ENCODE results near the gene CEACAM19. TPM values are rescaled to one million over a fixed set of nuclear protein-coding genes. Genes with fewer than 3 reads are reported as not detected.

The CEACAM19 gene
- total and polyA plus RNA-seq, 8 donors, result 2.4 to 27.7 (median 5.3) TPM

DNA sequence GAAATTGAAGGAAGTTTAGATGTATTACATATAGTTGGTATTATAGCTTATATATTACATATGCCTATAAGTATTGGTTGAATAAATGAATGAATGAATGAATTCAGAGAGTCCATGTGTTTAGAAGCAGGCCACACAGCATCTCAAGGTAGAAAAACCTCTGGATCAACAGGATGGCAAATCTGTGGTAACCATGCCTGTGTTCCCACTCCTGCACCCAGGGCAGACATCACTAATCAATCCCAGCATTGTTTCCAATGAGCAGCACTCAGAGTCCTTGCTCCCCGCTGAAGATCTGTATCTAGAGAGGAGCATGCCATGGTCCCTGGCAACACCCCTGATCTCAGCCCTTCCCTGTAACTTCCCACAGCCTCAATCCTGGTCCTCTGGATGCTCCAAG, 944 bp downstream of the CEACAM19 start:
- Histone ChIP-seq H3K36me3 (no peaks in the 10 kb centered on the region), H3K27ac (no peak overlapping the region), H3K27me3 (no peaks in the 10 kb centered on the region), H3K9me3 (no peaks in the 10 kb centered on the region), H3K4me1 (no peaks in the 10 kb centered on the region), H3K4me3 (no peak overlapping the region)
- intact Hi-C loops (cut with DNase I), result no loop called here
- WGBS, 2 donors, result 67 to 73% methylated on average over 1 of the region's 1 CpG
- TF ChIP-seq, protein P1, sequence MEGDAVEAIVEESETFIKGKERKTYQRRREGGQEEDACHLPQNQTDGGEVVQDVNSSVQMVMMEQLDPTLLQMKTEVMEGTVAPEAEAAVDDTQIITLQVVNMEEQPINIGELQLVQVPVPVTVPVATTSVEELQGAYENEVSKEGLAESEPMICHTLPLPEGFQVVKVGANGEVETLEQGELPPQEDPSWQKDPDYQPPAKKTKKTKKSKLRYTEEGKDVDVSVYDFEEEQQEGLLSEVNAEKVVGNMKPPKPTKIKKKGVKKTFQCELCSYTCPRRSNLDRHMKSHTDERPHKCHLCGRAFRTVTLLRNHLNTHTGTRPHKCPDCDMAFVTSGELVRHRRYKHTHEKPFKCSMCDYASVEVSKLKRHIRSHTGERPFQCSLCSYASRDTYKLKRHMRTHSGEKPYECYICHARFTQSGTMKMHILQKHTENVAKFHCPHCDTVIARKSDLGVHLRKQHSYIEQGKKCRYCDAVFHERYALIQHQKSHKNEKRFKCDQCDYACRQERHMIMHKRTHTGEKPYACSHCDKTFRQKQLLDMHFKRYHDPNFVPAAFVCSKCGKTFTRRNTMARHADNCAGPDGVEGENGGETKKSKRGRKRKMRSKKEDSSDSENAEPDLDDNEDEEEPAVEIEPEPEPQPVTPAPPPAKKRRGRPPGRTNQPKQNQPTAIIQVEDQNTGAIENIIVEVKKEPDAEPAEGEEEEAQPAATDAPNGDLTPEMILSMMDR (IDR thresholded peaks at IDR 0.05), result no peak
- DNase-seq (peak in 1 of 6 donors; percentile 2), FAIRE-seq (no peak), ATAC-seq (no peak)

DNA sequence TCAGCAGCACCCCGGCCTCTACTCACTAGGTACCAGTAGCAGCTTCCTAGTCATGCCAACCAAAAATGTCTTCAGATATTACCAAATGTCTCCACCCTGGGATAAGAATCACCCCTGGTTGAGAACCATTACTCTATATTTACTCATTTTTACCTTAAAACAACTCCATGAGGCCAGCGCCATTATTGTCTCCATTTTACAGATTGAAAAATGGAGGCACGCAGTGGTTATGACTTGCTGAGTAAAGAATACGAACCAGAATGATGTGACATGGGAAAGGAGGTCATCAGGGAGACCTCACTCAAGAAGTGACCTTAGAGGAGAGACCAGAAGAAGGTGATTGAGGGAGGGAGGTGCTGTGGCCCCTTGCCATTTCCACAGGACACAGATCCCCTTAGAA, 2.2 kb downstream of the CEACAM19 start:
- FAIRE-seq (no peak), DNase-seq (no peak), ATAC-seq (no peak)
- TF ChIP-seq, protein P1 (IDR thresholded peaks at IDR 0.05), result no peak
- Histone ChIP-seq H3K36me3 (no peaks in the 10 kb centered on the region), H3K9me3 (no peaks in the 10 kb centered on the region), H3K27me3 (no peaks in the 10 kb centered on the region), H3K4me3 (no peak overlapping the region), H3K4me1 (no peaks in the 10 kb centered on the region), H3K27ac (no peak overlapping the region)
- intact Hi-C loops (cut with DNase I), result no loop called here
- 81 to 93% methylated on average over 4 of the region's 4 CpGs for WGBS, 2 donors

DNA sequence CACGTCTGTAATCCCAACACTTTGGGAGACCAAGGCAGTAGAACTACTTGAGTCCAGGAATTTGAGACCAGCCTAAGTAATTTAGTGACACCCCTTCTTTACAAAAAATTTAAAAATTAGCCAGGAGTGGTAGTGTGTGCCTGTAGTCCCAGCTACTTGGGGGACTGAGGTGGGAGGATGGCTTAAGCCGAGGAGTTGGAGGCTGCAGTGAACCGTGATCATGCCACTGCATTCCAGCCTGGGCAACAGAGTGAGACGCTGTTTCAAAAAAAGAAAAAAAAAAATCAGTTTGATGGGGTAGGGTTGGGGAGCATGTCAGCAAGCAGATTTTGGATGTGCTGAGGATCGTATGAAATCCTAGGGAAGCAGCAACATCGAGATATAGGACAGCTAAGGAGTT, 4.2 kb downstream of the CEACAM19 start:
- intact Hi-C loops (cut with DNase I), result no loop called here
- Histone ChIP-seq H3K4me1 (no peaks in the 10 kb centered on the region), H3K27me3 (no peaks in the 10 kb centered on the region), H3K4me3 (no peak overlapping the region), H3K9me3 (no peaks in the 10 kb centered on the region), H3K36me3 (no peaks in the 10 kb centered on the region), H3K27ac (no peak overlapping the region)
- TF ChIP-seq, protein P1 (IDR thresholded peaks at IDR 0.05), result no peak
- FAIRE-seq, result no peak
- DNase-seq, result peak in 1 of 6 donors; percentile 1
- WGBS, 2 donors, result 90 to 92% methylated on average over 6 of the region's 6 CpGs
- no peak for ATAC-seq

DNA sequence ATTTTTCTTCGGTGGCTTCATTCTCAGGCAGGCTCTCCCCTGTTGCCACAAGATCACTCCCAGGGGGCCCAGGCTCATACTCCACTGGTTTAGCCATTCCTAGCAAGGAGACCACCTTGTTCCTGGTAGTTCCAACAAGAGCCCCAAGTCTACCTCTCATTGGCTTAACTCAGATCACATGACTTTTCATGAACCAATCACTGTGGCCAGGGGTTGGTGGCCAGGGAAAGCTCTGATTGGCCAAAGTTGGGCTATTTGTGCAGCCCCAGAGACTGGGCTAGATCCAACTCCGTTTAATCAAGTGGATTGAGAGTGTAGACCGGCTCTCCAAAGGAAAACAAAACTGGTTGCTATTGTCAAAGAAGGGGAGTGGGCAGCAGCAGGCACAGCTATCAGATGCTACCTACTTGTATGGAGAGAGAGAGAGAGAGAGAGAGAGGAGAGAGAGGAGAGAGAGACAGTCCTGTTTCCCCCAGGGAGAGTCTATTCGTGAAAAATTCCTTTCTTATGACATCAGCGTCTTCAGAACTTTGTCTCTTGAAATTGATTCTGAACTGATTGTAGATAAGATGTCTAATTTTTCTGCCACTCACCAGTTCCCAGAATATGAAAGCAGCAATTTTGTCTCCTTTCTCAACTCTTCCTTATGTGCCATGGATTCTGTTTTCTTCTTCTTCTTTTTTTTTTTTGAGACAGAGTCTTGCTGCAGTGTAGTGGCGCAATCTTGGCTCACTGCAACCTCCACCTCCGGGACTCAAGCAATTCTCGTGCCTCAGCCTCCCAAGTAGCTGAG, 5.9 kb downstream of the CEACAM19 start:
- no peaks in the 10 kb centered on the region for H3K9me3 ChIP-seq
- H3K27ac ChIP-seq, result no peak overlapping the region
- intact Hi-C loops (cut with DNase I), result no loop called here
- no peak for FAIRE-seq
- no peaks in the 10 kb centered on the region for H3K27me3 ChIP-seq
- peak in 1 of 6 donors; percentile 2 for DNase-seq
- peak in 2 of 4 donors; percentile 17 to 43 for ATAC-seq
- H3K36me3 ChIP-seq, result no peaks in the 10 kb centered on the region
- H3K4me3 ChIP-seq, result no peak overlapping the region
- TF ChIP-seq, protein P1 (IDR thresholded peaks at IDR 0.05), result no peak
- WGBS, 2 donors, result 66 to 70% methylated on average over 8 of the region's 8 CpGs
- no peaks in the 10 kb centered on the region for H3K4me1 ChIP-seq

DNA sequence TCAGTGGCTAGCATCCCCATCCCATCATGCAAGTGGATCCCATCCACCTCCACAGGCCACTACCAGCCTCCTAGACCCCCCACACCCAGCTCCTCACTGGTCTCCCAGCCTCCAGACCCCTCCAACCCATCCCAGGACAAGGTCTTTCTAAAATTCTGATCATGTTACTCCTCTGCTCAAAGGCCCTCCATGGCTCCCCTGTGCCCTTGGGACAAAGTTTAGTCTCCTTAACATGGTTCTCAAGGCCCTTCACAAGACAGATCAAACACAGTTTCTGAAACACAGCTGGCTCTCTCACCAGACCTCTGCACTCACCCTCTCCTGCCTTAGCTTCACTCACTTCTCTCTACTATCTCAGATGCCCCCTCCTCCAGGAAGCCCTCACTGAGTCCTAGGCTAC, 9.3 kb downstream of the CEACAM19 start:
- FAIRE-seq, result no peak
- TF ChIP-seq, protein P1 (IDR thresholded peaks at IDR 0.05), result no peak
- Histone ChIP-seq H3K4me1 (peaks cover 0 to 8% (median 0%) of the 10 kb centered on the region in 3 donors), H3K9me3 (no peaks in the 10 kb centered on the region), H3K36me3 (no peaks in the 10 kb centered on the region), H3K27ac (no peak overlapping the region), H3K4me3 (no peak overlapping the region), H3K27me3 (no peaks in the 10 kb centered on the region)
- DNase-seq, result no peak
- ATAC-seq, result no peak
- intact Hi-C loops (cut with DNase I), result loop anchor here in 2 of 3 donors (10.0 kb wide), 2 partner anchors 94 to 154 kb away; partner anchors contain the start of gene CBLC (in 1 of the 2)
